TTC549 (cell line): Measurements from ENCODE around the gene PON1.

ENCODE experiments used
- FAIRE-seq: peaks from 2 replicates; lab custom pipeline; 2012; peaks lifted over from hg19 to GRCh38; lab: Jason Lieb, UNC

PON1 gene

GRCh38 chr7:95253986-95254385, 70.3 kb downstream of the PON1 start:
- no peak for FAIRE-seq

- no peak for FAIRE-seq
Measured at GRCh38 chr7:95251966-95252365, 72.4 kb downstream of the PON1 start.

GRCh38 chr7:95250571-95250970, 73.8 kb downstream of the PON1 start:
- no peak for FAIRE-seq
